Activated CD8-positive, alpha-beta memory T cell treated with anti-CD3 and anti-CD28 coated beads, Interleukin-2, amount 50 U/mL, for 4 hours (primary cell): ENCODE data around the gene CA10.

Experiments used
- DNase-seq: peaks from one replicate; pipeline ENCODE4 v3.0.0-alpha.2; 2020

The CA10 gene

GRCh38 chr17:51630101-51630671, 528.3 kb downstream of the CA10 start:
- DNase-seq: no peak

- DNase-seq: no peak
Observed at GRCh38 chr17:51629232-51629631, 529.3 kb downstream of the CA10 start.

- no peak for DNase-seq
Observed at GRCh38 chr17:51627779-51628178, 530.7 kb downstream of the CA10 start.

GRCh38 chr17:51618476-51618875, 540.0 kb downstream of the CA10 start:
- DNase-seq: no peak

- DNase-seq: no peak
Observed at GRCh38 chr17:51617986-51618385, 540.5 kb downstream of the CA10 start.

GRCh38 chr17:51613255-51613654, 545.3 kb downstream of the CA10 start:
- DNase-seq: no peak

GRCh38 chr17:51612692-51613091, 545.8 kb downstream of the CA10 start:
- DNase-seq: no peak

- no peak for DNase-seq
Observed at GRCh38 chr17:51611585-51611984, 546.9 kb downstream of the CA10 start.

- DNase-seq: no peak
Observed at GRCh38 chr17:51610834-51611233, 547.7 kb downstream of the CA10 start.

GRCh38 chr17:51610155-51610554, 548.4 kb downstream of the CA10 start:
- DNase-seq: no peak

- no peak for DNase-seq
Observed at GRCh38 chr17:51608251-51608933, 550.1 kb downstream of the CA10 start.

- DNase-seq: no peak
Observed at GRCh38 chr17:51607512-51607911, 551.0 kb downstream of the CA10 start.

- no peak for DNase-seq
Observed at GRCh38 chr17:51604299-51605020, 554.1 kb downstream of the CA10 start.

- DNase-seq: no peak
Observed at GRCh38 chr17:51601622-51602261, 556.8 kb downstream of the CA10 start.

GRCh38 chr17:51598824-51599223, 559.7 kb downstream of the CA10 start:
- no peak for DNase-seq

GRCh38 chr17:51597345-51597744, 561.2 kb downstream of the CA10 start:
- DNase-seq: no peak

GRCh38 chr17:51595826-51596398, 562.6 kb downstream of the CA10 start:
- no peak for DNase-seq

GRCh38 chr17:51590071-51590656, 568.4 kb downstream of the CA10 start:
- no peak for DNase-seq

GRCh38 chr17:51588063-51588462, 570.5 kb downstream of the CA10 start:
- DNase-seq: no peak

- DNase-seq: no peak
Observed at GRCh38 chr17:51587516-51587915, 571.0 kb downstream of the CA10 start.

GRCh38 chr17:51585514-51586104, 572.9 kb downstream of the CA10 start:
- no peak for DNase-seq

- no peak for DNase-seq
Observed at GRCh38 chr17:51580869-51581268, 577.6 kb downstream of the CA10 start.
